HEK293 (cell line): ENCODE results near the gene PTPN9.
A peak's percentile ranks its signal among the peaks of the same experiment; 100 is the strongest.

Source experiments
- BCL11B ChIP-seq: fragments of 450-650 bp; formaldehyde crosslinking; IDR thresholded peaks from 2 replicates; pipeline ENCODE4 v1.5.1; 2016; ENCODE audit warnings: low read depth, missing biosample characterization, missing genetic modification characterization
- HOXA7 ChIP-seq: sonication (generic); formaldehyde crosslinking; IDR thresholded peaks from 2 replicates; pipeline ENCODE4 v1.8.1; 2022; ENCODE audit warnings: missing genetic modification reagents, borderline replicate concordance
- PRDM1 ChIP-seq: fragments of 450-650 bp; formaldehyde crosslinking; IDR thresholded peaks from 2 replicates; pipeline ENCODE4; 2016; ENCODE audit warnings: missing biosample characterization, missing genetic modification characterization
- PRDM10 ChIP-seq: fragments of 450-650 bp; formaldehyde crosslinking; IDR thresholded peaks from 2 replicates; pipeline ENCODE4 v1.5.1; 2016; ENCODE audit warnings: missing biosample characterization, missing genetic modification characterization
- SP2 ChIP-seq: fragments of 450-650 bp; formaldehyde crosslinking; IDR thresholded peaks from 2 replicates; pipeline ENCODE4 v1.5.1; 2016; ENCODE audit warnings: missing biosample characterization, missing genetic modification characterization
- SP3 ChIP-seq: fragments of 450-650 bp; formaldehyde crosslinking; IDR thresholded peaks from 2 replicates; pipeline ENCODE4 v1.5.1; 2016; ENCODE audit warnings: missing biosample characterization, missing genetic modification characterization
- TCF7L2 ChIP-seq: IDR thresholded peaks from 2 replicates; pipeline ENCODE4 v1.6.1; 2011; ENCODE audit warnings: low read depth, mild to moderate bottlenecking, inconsistent platforms, low read length, moderate library complexity, borderline replicate concordance
- ZBTB20 ChIP-seq: fragments of 450-650 bp; formaldehyde crosslinking; IDR thresholded peaks from 2 replicates; pipeline ENCODE4 v1.5.1; 2016; ENCODE audit warnings: missing biosample characterization, missing genetic modification characterization
- ZBTB8A ChIP-seq: fragments of 450-650 bp; formaldehyde crosslinking; IDR thresholded peaks from 2 replicates; pipeline ENCODE4 v1.5.1; 2016; ENCODE audit warnings: missing biosample characterization, missing genetic modification characterization
- ZFP69B ChIP-seq: fragments of 450-650 bp; formaldehyde crosslinking; IDR thresholded peaks from 2 replicates; pipeline ENCODE4 v1.5.1; 2016; ENCODE audit warnings: missing biosample characterization, missing genetic modification characterization
- ZNF138 ChIP-seq: fragments of 450-650 bp; formaldehyde crosslinking; IDR thresholded peaks from 2 replicates; pipeline ENCODE4 v1.5.1; 2016; ENCODE audit warnings: missing biosample characterization, missing genetic modification characterization, borderline replicate concordance
- ZNF146 ChIP-seq: fragments of 450-650 bp; formaldehyde crosslinking; IDR thresholded peaks from 2 replicates; pipeline ENCODE4 v1.5.1; 2016; ENCODE audit warnings: missing biosample characterization, missing genetic modification characterization
- ZNF148 ChIP-seq: fragments of 450-650 bp; formaldehyde crosslinking; IDR thresholded peaks from 2 replicates; pipeline ENCODE4 v1.5.0; 2017; ENCODE audit warnings: missing biosample characterization, missing genetic modification characterization, borderline replicate concordance
- ZNF175 ChIP-seq: fragments of 450-650 bp; formaldehyde crosslinking; IDR thresholded peaks from 2 replicates; pipeline ENCODE4 v1.5.1; 2016; ENCODE audit warnings: missing biosample characterization, missing genetic modification characterization
- ZNF211 ChIP-seq: fragments of 450-650 bp; formaldehyde crosslinking; IDR thresholded peaks from 2 replicates; pipeline ENCODE4 v1.5.1; 2016; ENCODE audit warnings: low read depth, missing biosample characterization, missing genetic modification characterization
- ZNF311 ChIP-seq: fragments of 450-650 bp; formaldehyde crosslinking; IDR thresholded peaks from 2 replicates; pipeline ENCODE4 v1.5.1; 2017; ENCODE audit warnings: missing biosample characterization, missing genetic modification characterization, borderline replicate concordance
- ZNF335 ChIP-seq: fragments of 450-650 bp; formaldehyde crosslinking; conservative IDR thresholded peaks from 2 replicates; pipeline ENCODE4 v1.5.1; 2016; ENCODE audit warnings: missing biosample characterization, missing genetic modification characterization
- ZNF37A ChIP-seq: fragments of 450-650 bp; IDR thresholded peaks from 2 replicates; pipeline ENCODE4 v1.5.1; 2018; ENCODE audit warnings: missing biosample characterization, missing genetic modification characterization
- ZNF391 ChIP-seq: fragments of 450-650 bp; formaldehyde crosslinking; IDR thresholded peaks from 2 replicates; pipeline ENCODE4 v1.5.1; 2016; ENCODE audit warnings: low read depth, missing biosample characterization, missing genetic modification characterization, borderline replicate concordance
- ZNF416 ChIP-seq: fragments of 450-650 bp; formaldehyde crosslinking; IDR thresholded peaks from 2 replicates; pipeline ENCODE4 v1.5.1; 2016; ENCODE audit warnings: missing biosample characterization, missing genetic modification characterization
- ZNF544 ChIP-seq: fragments of 450-650 bp; formaldehyde crosslinking; IDR thresholded peaks from 2 replicates; pipeline ENCODE4 v1.5.0; 2017; ENCODE audit warnings: missing biosample characterization, missing genetic modification characterization
- ZNF561 ChIP-seq: fragments of 450-650 bp; IDR thresholded peaks from 2 replicates; pipeline ENCODE4 v1.5.1; 2018; ENCODE audit warnings: missing biosample characterization, missing genetic modification characterization, borderline replicate concordance
- ZNF600 ChIP-seq: fragments of 450-650 bp; formaldehyde crosslinking; IDR thresholded peaks from 2 replicates; pipeline ENCODE4 v1.5.1; 2016; ENCODE audit warnings: missing biosample characterization, missing genetic modification characterization
- ZNF768 ChIP-seq: fragments of 450-650 bp; formaldehyde crosslinking; IDR thresholded peaks from 2 replicates; pipeline ENCODE4 v1.5.1; 2018; ENCODE audit warnings: missing biosample characterization, mild to moderate bottlenecking, missing genetic modification characterization
- ZNF791 ChIP-seq: fragments of 450-650 bp; formaldehyde crosslinking; IDR thresholded peaks from 2 replicates; pipeline ENCODE4 v1.5.1; 2016; ENCODE audit warnings: missing biosample characterization, missing genetic modification characterization
- ZNF843 ChIP-seq: fragments of 450-650 bp; formaldehyde crosslinking; IDR thresholded peaks from 2 replicates; pipeline ENCODE4 v1.5.1; 2016; ENCODE audit warnings: missing biosample characterization, missing genetic modification characterization
- ZSCAN30 ChIP-seq: fragments of 450-650 bp; IDR thresholded peaks from 2 replicates; pipeline ENCODE4 v1.5.1; 2018; ENCODE audit warnings: missing biosample characterization, mild to moderate bottlenecking, missing genetic modification characterization, moderate library complexity
- TF ChIP-seq, protein P1 (sequence below): fragments of 450-650 bp; IDR thresholded peaks from 2 replicates; pipeline ENCODE4 v1.5.1; 2018; ENCODE audit warnings: missing biosample characterization, missing genetic modification characterization
- TF ChIP-seq, protein P2 (sequence below): fragments of 450-650 bp; formaldehyde crosslinking; IDR thresholded peaks from 2 replicates; pipeline ENCODE4 v1.5.1; 2016; ENCODE audit warnings: missing biosample characterization, missing genetic modification characterization
- TF ChIP-seq, protein P3 (sequence below): fragments of 450-650 bp; formaldehyde crosslinking; IDR thresholded peaks from 2 replicates; pipeline ENCODE4 v1.5.1; 2016; ENCODE audit warnings: missing biosample characterization, missing genetic modification characterization

The PTPN9 gene

DNA sequence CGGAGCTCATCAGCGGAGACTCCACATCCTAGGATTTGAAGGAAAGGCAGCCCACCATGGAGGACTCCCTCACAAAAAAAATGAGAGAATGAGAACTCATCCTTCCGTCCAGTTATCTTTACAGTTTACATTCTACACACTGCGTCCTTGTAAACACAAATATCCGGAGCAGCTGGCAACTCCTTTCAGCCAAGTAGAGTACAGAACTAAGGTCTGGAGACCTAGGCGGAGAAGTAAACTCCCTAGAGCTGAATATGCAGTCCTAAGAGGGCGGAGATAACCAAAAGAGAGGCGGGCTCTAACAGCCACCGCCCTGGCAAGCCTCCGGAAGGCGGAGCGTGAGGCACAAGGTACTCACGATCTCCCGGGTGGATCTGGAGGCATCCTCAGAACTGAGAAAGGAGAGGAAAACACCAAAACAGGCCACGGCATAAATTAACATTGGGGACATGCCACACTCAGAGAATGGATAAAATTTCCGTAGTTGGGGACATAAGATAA, 126.7 kb downstream of the PTPN9 start (continued):
- peak; percentile 69 for TF ChIP-seq ZNF335 (tag by site-specific recombination)
- TF ChIP-seq ZNF768, result no peak
- TF ChIP-seq ZBTB8A (tag by site-specific recombination), result peak; percentile 16
- no peak for TF ChIP-seq ZFP69B (tag by site-specific recombination)
- TF ChIP-seq ZNF146 (tag by site-specific recombination), result no peak
- no peak for TF ChIP-seq PRDM1 (tag by site-specific recombination)
- no peak for TF ChIP-seq TCF7L2
- peak; percentile 66; the same call in 1 of the 2 replicates for TF ChIP-seq ZSCAN30 (tag by site-specific recombination)
- no peak for TF ChIP-seq ZNF791 (tag by site-specific recombination)
- no peak for TF ChIP-seq ZNF148
- no peak for TF ChIP-seq SP3 (tag by site-specific recombination)
- TF ChIP-seq ZNF561 (tag by site-specific recombination), result 0 out of 2 replicates have a peak, but pooled peaks have one; percentile 9
- TF ChIP-seq BCL11B (tag by site-specific recombination), result no peak
- no peak for TF ChIP-seq ZNF843 (tag by site-specific recombination)
- no peak for TF ChIP-seq HOXA7 (CRISPR knock-in tag)
- no peak for TF ChIP-seq ZNF391
- TF ChIP-seq, protein P1, sequence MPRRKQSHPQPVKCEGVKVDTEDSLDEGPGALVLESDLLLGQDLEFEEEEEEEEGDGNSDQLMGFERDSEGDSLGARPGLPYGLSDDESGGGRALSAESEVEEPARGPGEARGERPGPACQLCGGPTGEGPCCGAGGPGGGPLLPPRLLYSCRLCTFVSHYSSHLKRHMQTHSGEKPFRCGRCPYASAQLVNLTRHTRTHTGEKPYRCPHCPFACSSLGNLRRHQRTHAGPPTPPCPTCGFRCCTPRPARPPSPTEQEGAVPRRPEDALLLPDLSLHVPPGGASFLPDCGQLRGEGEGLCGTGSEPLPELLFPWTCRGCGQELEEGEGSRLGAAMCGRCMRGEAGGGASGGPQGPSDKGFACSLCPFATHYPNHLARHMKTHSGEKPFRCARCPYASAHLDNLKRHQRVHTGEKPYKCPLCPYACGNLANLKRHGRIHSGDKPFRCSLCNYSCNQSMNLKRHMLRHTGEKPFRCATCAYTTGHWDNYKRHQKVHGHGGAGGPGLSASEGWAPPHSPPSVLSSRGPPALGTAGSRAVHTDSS (tag by site-specific recombination), result no peak
- TF ChIP-seq ZNF175 (tag by site-specific recombination), result no peak
- no peak for TF ChIP-seq ZNF416
- no peak for TF ChIP-seq ZNF211 (tag by site-specific recombination)
- TF ChIP-seq ZNF37A (tag by site-specific recombination), result no peak
- TF ChIP-seq, protein P2, sequence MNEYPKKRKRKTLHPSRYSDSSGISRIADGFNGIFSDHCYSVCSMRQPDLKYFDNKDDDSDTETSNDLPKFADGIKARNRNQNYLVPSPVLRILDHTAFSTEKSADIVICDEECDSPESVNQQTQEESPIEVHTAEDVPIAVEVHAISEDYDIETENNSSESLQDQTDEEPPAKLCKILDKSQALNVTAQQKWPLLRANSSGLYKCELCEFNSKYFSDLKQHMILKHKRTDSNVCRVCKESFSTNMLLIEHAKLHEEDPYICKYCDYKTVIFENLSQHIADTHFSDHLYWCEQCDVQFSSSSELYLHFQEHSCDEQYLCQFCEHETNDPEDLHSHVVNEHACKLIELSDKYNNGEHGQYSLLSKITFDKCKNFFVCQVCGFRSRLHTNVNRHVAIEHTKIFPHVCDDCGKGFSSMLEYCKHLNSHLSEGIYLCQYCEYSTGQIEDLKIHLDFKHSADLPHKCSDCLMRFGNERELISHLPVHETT, result peak; percentile 32; the same call in 1 of the 2 replicates
- TF ChIP-seq ZNF600, result peak; percentile 87
- TF ChIP-seq PRDM10 (tag by site-specific recombination), result peak; percentile 90
- TF ChIP-seq, protein P3, sequence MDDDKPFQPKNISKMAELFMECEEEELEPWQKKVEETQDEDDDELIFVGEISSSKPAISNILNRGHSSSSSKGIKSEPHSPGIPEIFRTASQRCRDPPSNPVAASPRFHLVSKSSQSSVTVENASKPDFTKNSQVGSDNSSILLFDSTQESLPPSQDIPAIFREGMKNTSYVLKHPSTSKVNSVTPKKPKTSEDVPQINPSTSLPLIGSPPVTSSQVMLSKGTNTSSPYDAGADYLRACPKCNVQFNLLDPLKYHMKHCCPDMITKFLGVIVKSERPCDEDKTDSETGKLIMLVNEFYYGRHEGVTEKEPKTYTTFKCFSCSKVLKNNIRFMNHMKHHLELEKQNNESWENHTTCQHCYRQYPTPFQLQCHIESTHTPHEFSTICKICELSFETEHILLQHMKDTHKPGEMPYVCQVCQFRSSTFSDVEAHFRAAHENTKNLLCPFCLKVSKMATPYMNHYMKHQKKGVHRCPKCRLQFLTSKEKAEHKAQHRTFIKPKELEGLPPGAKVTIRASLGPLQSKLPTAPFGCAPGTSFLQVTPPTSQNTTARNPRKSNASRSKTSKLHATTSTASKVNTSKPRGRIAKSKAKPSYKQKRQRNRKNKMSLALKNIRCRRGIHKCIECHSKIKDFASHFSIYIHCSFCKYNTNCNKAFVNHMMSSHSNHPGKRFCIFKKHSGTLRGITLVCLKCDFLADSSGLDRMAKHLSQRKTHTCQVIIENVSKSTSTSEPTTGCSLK (tag by site-specific recombination), result no peak
- TF ChIP-seq SP2 (tag by site-specific recombination), result peak; percentile 5; the same call in 1 of the 2 replicates
- TF ChIP-seq ZNF138 (tag by site-specific recombination), result no peak
- TF ChIP-seq ZBTB20 (tag by site-specific recombination), result peak; percentile 86; the same call in 1 of the 2 replicates
- no peak for TF ChIP-seq ZNF544 (tag by site-specific recombination)
- TF ChIP-seq ZNF311 (tag by site-specific recombination), result no peak
